Uterus (tissue), 2 donors: Measurements from ENCODE around the gene RSRC1.

Experiments used
- CTCF ChIP-seq, 4 experiments: fragments of 200-600 bp in 2 of 4; fragments of 450-650 bp in 2 of 4; sonication (generic) in 2 of 4; IDR thresholded peaks; one replicate each; pipeline ENCODE4 v1.5.1; 2016 to 2019; ENCODE audit warnings: antibody characterized with exemption in 4 of 4, mild to moderate bottlenecking in 2 of 4, moderate library complexity in 1 of 4
- POLR2A ChIP-seq, 2 donors: fragments of 450-650 bp; IDR thresholded peaks; one replicate each; pipeline ENCODE4 v1.6.1; 2016; ENCODE audit warnings: antibody characterized with exemption in 2 of 2, mild to moderate bottlenecking in 1 of 2, moderate library complexity in 1 of 2

- no peak for TF ChIP-seq POLR2A (IDR thresholded peaks at IDR 0.05)
- TF ChIP-seq CTCF (IDR thresholded peaks at IDR 0.05): no peak
Observed at GRCh38 chr3:158548691-158549090, 438.8 kb downstream of the RSRC1 start.
